HG02840 (cell line): ENCODE results near the gene PRCP.

ENCODE experiments used
- ATAC-seq: cut with Tn5 transposase; IDR thresholded peaks from one replicate; pipeline ENCODE4 v1.9.1; 2021; ENCODE audit warnings: mild to moderate bottlenecking, moderate library complexity, moderate number of reproducible peaks; ENCODE audit not compliant: unreplicated experiment, low FRiP score

Gene PRCP

DNA sequence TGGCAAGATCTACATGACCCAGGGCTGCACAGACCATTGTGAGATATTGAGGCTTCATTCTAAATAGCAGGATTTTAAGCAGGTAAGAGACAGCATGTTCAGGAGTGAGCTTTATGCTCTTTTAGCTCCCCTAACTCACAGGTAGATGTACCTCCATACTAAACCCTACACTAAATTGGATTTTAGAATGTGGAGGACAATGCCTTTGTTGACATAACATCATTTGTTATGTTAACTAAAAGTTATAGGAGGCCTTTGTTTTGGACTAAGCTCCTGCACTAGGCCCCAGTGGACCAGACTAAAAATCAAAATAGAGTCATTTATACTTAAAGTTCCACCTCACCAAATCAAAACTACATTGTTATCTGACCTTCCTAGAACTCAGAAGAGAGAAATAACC, 8.1 kb upstream of the PRCP start:
- no peak for ATAC-seq

DNA sequence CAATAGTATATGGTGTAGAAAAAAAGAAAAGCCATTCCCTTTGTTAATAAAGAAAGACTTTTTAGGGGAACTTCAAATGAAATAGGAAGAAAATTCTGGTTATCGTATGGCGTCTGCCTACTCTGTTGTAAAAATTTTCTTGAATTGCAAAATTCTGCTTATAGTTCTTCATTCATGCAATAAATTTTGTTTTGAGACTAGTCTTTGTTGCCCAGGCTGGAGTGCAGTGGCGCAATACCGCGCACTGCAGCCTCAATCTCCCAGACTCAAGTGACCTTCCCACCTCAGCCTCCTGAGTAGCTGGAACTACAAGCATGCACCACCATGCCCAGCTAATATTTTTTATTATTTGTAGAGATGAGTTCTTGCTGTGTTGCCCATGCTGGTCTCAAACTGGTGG, 7.1 kb upstream of the PRCP start:
- ATAC-seq = no peak

DNA sequence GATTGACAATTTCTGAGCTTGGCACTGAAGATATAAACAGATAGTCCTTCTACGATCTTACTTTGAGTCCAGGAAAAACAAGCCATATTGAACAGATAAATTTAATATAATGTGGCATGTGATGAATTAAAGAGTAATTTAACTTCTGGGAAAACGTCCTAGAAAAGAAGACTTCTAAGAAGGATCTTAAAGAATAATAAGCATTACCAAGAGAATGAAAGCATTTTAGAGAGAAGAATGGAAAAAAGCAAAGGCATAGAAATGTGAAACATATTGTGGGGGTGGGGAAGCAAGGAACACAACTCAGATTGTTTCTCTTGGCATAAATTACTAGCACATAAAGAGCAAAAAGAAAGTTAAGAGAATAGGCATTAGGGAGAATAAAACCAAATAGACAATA, 6.7 kb upstream of the PRCP start:
- no peak for ATAC-seq

DNA sequence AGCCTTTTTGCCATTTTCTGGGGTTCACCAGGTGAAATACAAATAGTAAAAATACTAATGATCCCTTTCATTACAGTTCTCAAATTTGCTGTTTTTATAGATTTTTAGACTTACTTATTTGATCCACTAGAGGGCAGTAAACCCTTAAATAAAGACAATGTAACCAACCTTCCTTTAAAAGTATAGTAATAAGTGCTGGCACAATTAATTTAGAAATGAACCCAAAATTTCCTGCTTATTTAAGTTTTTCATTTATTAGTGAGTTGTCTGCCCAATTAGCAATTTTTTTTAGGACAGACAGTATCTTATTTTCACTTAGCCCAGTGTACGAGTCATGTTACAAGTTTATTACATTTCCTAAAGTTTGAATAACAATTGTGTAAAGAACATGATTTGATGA, 6.0 kb upstream of the PRCP start:
- ATAC-seq = no peak

DNA sequence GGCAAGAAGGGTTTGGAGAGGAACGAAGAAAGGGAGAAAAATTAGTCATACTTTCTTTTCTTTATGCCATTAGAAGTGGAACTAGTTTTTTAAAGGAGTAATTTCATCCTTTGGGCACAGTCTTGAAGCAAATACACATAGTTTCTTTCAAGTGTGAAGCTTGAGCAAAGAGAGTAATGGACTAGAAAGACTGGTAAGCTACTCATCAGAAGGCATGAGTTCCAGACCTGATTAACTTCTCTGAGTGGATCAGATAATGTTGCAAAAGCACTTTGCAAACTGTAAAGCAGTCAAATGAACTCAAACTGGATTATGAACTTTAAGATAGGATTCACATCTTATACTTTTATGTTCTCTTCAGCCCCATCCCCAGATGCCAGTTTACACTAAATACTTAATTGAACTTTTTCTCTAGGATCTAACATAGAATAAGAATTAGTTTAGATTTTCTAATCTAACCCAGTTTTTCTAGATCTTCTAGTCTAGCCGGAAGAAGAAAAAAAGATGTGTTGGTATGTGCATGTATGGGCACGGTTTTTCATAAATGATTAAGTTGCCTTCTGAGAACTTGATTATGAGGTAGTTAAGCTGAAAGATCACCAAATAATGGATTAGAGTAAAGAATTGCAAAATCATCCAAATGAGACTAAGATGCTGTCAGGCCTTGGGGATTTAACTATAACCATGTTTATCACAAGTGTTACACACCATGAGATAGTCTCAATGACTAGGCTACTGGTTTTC, 3.8 kb upstream of the PRCP start:
- ATAC-seq = no peak

DNA sequence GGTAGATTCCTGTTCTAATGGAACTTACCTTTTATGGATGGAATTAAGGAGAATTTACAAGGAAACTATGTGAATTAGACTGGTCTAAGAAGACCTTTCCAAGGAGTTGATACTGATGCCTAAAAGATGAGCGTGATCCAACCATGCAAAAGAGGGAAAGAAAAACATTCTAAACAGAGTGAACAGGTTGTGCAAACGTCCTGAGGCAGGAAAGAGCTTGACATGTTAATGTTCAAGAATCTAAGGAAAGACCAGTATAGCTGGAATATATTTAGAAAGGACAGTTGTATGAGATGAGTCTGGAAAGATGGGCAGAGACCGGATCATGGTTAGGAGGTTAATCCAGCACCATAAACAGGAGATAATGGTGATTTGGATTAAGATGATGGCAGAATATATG, 2.6 kb upstream of the PRCP start:
- no peak for ATAC-seq

DNA sequence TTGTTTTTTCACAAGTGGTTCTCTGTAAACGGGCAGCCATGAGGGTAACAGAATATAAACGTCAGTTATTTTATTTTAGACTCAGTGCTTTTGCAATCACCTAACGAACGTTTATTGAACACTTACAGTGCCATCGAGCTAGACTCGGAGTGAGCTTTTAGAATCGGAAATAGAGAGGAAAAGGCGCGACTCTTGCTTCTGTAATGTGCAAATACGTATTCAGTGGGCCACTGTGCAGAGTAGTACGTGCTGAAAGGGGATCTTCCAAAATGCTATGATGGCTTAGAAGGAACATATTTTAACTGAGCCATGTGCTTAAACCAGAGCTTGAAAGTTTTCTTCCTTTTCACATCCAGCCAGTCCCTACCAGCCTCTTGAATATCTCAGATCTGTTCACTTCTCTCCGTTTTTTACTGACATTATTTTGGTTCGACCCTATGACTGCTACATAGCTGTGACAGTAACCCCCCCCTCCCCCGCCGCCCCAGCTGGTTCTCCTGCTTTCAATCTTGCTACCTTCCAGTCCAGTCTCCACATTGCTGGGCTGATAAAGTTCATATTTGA, 1.8 kb upstream of the PRCP start:
- no peak for ATAC-seq

DNA sequence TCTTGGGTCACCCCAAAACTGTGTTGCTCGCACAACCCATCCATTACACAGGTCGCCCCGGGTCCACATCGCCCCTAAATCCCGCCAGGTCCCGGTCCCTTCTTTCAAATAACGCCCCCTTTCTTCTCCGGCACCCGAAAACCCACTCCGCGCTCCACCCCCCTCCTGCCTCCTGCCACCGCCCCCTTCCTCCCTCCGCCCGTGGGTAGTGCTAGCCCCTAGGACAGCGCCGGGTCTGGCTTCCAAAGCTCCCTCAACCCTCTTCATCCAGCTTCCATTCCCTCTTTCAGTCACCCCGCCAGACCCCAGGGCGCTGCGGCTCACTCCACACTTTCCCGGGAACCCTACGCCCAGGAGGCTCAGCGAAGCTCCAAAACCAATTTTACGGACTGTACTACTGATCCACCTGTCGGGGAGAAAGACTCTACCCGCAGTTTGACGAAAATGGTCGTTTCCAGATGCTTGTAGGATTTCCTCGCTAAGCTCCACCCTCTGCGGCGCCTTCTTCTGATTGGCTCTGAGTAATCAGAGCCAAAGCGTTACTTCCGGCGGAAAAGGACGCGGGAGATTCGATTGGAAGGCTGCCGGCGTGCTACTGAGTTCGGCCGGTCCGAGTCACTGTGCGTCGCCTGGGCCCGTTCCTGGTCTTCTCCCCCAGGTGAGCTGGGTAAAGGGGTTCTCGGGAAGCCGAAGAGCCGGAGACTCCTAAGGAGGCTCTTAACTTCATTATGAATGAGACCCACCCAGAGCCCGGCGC, 1.1 kb upstream of the PRCP start, which contains the start of gene DDIAS:
Gene DDIAS (plus strand): TSS at position 572 of the 757 bp plus-strand sequence. CDS start 13,003 bp downstream, outside the sequence.
- ATAC-seq = peak; percentile 76

DNA sequence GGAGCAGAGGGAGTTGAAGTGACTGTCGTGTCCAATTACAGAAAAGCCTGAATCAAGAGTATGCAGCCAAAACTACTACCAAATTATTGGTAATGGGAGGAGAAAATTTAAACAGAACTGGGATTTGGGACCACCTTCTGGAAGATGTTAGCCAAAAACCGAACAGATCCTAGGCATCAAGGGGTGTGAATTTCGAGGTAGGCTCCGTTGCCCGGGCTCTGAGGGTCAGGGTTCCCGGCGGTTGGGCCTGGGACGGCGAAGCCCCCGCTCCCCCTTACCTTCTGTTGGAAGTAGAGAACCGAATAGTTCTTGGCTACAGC, 313 bp downstream of the PRCP start:
- ATAC-seq = no peak

DNA sequence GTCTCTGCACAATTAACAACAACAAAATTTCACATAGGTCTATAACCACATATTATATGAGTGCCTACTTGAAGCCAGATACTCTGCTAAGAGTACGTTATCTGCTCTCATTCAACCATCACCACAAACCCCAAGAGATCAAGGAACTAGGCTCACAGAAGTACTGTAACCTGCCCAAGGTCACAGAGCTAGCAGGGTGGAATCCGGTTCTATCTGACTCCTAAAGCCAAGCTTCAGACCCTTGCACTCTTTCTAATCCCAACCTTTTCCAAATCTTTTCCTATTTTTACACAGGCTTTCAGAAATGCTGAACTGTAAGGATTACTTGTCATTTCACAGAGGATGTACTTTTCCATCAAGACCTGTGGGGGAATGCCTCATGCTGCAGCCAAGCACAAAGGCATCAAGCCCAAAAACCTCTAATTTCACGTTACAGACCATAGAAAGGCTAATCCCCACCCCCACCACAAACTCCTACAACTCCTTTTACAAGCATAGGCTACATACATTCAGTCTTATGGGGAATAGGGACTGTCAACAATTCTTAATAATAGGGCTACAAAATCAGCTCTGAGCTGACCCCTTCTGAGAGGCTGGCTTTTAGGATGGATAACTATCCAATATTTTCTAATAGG, 927 bp downstream of the PRCP start:
- no peak for ATAC-seq

DNA sequence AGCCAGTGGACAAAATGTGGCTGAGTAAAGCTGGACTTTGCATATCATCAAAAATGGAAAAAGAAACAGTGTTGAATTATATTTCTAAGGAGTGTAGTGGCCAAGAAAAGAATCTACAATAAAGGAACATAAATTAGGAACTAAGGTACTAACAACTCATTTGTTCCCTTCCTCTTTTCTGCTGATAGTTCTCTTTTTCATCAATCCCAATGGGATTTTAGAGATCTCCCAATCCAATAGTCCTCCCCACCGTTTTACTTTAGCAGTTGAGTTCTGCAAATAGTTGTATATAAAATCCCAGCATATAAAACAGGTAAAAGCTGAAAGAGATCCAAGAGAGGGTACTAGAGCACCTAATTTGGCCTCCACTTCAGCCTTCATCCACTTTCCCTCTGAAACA, 2.0 kb downstream of the PRCP start:
- no peak for ATAC-seq

DNA sequence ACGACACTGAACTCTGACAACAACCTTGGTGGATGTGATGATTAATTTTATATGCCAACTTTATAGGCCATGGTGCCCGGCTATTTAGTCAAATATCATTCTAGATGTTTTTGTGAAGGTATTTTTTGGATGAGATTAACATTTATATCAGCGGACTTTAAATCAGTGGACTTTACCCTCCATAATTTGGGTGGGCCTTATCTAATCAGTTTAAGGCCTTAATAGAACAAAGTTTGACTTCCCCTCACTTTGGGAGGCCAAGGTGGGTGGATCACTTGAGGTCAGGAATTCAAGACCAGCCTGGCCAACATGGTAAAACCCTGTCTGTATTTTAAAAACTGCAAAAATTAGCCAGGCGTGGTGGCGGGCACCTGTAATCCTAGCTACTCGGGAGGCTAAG, 4.0 kb downstream of the PRCP start:
- no peak for ATAC-seq

DNA sequence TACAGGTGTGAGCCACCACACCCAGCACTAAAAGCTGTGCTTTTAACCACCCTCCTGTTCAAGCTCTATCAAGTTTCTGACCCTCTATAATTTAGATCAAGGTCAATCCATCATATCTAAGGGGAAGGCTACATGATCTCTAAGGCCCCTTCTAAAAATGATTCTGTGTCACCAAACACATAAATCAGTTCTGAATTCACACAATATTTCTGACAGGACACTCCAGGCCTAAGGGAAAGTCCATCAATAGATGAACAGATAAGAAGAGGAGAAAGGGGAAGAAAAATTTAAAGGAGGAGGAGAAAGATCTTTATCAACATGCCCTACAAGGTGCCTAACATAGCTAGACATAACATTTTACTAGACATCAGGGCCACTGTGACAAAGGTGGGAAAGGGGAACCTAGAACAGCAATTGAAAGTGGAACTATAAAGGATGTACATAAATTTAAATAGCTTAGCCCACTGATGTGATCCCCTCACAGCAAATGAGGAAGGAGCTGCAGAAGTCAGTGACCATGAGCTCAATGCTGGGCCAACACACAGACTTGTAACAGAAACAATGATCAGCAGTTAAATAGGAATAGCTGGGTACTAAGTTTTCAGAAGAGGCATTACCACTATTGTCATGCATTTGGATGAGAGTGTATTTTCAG, 4.7 kb downstream of the PRCP start:
- ATAC-seq = no peak

DNA sequence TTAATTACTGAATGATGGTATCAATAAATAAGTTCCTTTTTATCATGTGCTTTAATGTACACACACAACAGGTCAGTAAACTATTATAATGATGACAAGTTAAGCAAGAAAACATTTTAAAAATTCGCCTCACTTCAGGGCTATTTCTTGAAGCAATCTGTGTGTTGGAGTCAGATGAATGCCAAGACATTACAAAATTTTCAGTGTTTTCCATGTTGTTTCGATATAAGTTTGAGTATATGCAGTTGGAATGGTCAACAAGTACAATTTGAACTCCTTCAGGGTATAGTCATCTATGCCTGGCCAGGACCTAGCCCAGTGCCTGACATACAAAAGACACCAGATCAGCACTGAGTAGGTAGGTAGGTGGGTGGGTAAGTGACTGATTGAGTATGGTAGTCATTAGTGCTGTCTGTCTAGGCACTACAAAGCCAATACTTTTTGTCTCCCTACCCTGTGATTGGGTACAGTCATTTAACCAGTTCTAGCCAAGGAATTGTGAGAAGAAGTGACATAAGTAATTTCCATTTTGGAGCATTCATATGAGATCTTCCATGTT, 7.5 kb downstream of the PRCP start:
- ATAC-seq = no peak

DNA sequence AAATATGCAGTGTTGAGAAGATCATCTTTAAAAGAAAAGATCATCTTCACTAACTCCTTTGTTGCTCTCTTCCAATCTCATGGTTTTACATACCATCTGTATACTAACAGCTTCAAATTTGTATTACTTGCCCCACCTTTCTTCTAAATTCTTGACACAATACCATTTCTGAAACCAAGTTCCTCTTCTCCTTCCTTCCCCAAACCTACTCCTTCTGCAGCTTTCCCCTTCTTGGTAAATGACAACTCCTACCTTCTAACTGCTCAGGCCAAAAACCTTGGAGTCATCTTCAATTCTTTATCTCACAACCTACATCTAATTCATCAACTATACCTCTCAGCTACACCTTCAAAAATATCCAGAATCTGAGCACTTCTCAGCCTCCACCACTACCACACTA, 9.3 kb downstream of the PRCP start:
- ATAC-seq = no peak

DNA sequence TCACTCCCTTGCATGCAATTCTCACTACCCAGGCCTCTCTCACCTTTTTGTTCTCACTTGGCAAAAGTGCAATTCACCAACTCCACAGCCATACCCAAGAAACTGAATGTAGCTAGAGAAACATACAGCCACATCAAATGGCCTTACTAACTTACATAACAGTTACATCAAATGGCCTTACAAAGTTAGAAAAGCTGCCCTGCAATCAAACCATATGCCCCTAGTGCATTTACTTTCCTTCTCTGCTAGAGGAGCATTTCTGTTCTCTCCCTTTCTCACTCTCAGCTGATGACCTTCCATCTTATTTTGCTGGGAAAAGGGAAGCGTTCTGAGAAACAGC, 10.3 kb downstream of the PRCP start:
- ATAC-seq = no peak

DNA sequence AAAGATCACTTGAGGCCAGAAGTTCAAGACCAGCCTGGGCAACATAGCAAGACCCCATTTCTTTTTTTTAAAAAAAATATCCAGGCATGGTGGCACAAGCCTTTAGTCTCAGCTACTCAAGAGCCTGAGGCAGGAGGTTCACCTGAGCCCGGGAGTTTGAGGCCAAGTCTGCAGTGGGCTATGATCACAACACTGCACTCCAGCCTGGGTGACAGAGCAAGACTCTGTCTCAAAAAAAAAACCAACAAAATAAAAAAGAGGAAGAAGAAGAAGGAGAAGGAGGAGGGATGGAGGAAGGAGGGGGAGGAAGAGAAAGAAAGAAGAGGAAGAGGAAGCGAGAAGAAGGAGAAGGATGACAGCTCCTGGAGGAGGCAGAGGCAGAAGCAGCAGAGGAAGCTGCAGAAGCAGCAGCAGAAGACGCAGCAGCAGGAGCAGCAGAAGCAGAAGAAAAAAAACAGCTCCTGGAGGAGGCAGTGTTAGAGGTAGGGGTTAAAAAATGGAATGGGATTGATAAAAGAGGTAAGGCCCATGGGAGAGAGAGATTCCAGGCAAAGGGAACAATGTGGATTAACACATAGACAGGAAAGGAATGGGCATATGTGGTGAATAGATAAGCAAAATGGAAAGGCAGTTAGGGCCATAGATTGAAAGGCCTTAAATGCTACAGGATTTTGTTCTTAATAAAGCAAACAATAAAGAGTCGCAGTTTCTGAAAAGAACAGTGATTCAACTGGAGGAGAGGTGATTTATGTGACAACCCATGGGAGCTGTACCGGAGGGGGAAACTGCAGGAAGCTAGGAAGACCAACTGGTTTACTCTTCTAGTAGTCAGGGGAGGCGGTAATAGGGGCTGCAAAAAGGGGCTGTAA, 10.9 kb downstream of the PRCP start:
- no peak for ATAC-seq

DNA sequence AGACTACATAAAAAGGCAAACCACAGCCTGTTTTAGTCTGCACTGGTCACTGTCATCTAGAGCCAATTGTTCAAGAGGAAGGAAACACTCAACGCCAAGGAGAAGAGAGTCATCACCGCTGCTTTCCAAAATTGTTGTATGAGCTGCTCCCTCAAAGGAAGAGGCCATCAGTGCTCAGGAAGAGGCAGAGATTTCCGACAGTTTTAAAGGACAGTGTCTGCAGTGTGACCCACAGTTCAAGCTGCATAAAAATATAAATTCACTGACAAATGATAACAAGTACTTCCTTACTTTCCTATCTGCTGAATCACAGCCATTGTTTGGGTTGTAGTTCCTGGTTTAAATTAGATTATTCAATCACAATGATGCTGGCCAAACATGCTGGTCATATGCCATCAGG, 16.4 kb downstream of the PRCP start:
- ATAC-seq = no peak

DNA sequence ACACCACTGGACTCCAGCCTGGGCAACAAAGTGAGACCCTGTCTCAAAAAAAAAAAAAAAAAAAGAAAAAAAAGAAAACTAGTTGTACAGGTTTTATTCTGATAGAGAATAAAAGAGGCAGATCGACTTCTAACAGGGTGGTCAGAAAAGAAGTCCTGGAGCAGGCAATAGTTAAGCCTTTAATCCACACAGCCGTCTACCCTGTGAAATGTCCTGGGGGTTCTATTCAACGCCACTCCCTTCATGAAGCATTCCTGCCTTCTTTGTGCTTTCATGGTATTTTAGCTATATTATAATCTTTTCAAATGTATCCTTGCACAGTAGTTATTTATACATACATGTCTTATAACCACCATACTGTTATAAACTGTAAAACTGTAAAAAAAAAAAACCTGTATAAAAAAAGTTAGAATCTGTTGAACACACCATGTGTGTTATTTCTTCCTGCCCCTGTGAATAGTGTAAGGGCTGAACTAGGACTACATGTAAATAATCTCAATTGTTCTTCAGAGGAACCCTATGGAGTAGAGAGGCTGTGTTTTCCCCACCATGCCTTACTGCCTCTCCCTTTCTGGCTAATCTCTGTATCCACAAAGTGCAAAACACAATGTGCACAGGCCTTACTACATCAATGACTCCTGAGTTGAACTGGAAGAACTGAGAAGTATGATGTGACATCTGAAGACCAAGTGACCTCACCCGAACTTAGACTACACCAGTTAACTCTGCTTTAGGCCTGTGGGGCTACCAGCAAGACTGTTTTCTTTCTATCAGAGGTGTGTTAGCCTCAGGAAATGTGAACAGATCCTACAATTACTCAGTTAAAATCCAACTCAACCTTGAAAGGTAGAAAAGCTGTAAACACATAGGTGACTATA, 25.3 kb downstream of the PRCP start:
- no peak for ATAC-seq
